Measurements from ENCODE around the gene KIF3A. TPM values are rescaled to one million over a fixed set of nuclear protein-coding genes. Genes with fewer than 3 reads are reported as not detected.

KIF3A gene
- total RNA-seq, 1 experiment from 2014 or later: 12.7 TPM

DNA sequence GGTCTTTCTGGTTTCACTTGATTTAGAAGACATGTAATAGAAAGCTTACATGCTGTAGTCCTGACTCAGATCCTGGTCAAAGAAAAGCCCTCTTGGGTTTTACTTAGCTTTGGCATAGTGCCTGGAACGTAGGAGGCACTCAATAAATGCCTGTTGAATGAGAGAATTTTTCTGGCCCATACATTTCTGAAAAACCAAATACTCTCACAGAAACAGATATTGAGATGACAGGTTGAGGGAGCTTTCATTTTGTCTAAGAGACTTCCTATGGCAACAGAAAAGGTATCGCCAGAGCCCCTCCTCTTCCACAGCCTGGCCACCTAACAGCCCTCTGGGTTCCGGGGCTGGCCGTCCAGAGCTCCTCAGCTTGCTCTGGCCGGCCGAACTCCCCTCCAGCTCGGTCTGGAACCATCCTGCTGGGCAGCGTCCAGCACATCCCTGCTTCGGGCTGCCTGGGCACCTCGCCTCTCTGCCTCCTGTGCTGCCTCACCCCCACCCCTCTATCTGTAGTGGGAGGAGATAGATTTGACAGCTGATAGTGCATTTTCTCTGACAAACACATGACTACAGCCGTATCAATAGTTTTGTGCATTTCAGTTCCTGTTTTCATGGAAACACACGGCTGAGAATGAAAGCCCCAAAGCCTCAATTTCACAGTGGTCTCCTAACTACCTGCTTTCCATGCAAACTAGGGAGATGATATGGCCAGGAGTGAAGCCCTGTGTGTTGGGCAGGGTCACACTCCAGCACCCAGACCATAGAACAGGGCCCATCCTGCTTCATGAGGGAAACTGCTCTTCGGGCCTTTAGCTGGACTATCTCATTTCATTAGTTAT is 62.5 kb downstream of the KIF3A start:
- no peak overlapping the region for H2AFZ ChIP-seq (ENCODE audit: low read depth, low read length, poor library complexity, severe bottlenecking)
- TF ChIP-seq TCF7L2 (IDR thresholded peaks at IDR 0.05; ENCODE audit: borderline replicate concordance, extremely low read depth, insufficient read depth, insufficient read length) (no peak), SP1 (IDR thresholded peaks at IDR 0.05; ENCODE audit: low read depth) (0 out of 2 replicates have a peak, but pooled peaks have one; percentile 13), YY1 (IDR thresholded peaks at IDR 0.05; ENCODE audit: extremely low read depth, insufficient replicate concordance, low read depth, low read length) (no peak), EZH2phosphoT487 (IDR thresholded peaks at IDR 0.05; ENCODE audit: borderline replicate concordance) (no peak), JUND (IDR thresholded peaks at IDR 0.05) (no peak), EGR1 (IDR thresholded peaks at IDR 0.05; ENCODE audit: low read depth) (peak; percentile 50; the same call in 1 of the 2 replicates), FOSL1 (IDR thresholded peaks at IDR 0.05; ENCODE audit: low read depth) (peak; percentile 42; the same call in 1 of the 2 replicates), ELF1 (IDR thresholded peaks at IDR 0.05; ENCODE audit: borderline replicate concordance, low read depth) (no peak)
- TF ChIP-seq, protein P1, sequence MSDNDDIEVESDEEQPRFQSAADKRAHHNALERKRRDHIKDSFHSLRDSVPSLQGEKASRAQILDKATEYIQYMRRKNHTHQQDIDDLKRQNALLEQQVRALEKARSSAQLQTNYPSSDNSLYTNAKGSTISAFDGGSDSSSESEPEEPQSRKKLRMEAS (IDR thresholded peaks at IDR 0.05): no peak
- TF ChIP-seq, protein P2, sequence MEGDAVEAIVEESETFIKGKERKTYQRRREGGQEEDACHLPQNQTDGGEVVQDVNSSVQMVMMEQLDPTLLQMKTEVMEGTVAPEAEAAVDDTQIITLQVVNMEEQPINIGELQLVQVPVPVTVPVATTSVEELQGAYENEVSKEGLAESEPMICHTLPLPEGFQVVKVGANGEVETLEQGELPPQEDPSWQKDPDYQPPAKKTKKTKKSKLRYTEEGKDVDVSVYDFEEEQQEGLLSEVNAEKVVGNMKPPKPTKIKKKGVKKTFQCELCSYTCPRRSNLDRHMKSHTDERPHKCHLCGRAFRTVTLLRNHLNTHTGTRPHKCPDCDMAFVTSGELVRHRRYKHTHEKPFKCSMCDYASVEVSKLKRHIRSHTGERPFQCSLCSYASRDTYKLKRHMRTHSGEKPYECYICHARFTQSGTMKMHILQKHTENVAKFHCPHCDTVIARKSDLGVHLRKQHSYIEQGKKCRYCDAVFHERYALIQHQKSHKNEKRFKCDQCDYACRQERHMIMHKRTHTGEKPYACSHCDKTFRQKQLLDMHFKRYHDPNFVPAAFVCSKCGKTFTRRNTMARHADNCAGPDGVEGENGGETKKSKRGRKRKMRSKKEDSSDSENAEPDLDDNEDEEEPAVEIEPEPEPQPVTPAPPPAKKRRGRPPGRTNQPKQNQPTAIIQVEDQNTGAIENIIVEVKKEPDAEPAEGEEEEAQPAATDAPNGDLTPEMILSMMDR (IDR thresholded peaks at IDR 0.05 in 2 of 3, conservative IDR thresholded peaks at IDR 0.05 in 1 of 3; ENCODE audit: borderline replicate concordance in 1 of 3, insufficient read depth in 1 of 3, low read depth in 2 of 3, low read length in 2 of 3): no peak
- TF ChIP-seq, protein P3, sequence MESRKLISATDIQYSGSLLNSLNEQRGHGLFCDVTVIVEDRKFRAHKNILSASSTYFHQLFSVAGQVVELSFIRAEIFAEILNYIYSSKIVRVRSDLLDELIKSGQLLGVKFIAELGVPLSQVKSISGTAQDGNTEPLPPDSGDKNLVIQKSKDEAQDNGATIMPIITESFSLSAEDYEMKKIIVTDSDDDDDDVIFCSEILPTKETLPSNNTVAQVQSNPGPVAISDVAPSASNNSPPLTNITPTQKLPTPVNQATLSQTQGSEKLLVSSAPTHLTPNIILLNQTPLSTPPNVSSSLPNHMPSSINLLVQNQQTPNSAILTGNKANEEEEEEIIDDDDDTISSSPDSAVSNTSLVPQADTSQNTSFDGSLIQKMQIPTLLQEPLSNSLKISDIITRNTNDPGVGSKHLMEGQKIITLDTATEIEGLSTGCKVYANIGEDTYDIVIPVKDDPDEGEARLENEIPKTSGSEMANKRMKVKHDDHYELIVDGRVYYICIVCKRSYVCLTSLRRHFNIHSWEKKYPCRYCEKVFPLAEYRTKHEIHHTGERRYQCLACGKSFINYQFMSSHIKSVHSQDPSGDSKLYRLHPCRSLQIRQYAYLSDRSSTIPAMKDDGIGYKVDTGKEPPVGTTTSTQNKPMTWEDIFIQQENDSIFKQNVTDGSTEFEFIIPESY (IDR thresholded peaks at IDR 0.05; ENCODE audit: extremely low read depth, insufficient replicate concordance, low read length): no peak
- TF ChIP-seq, protein P4, sequence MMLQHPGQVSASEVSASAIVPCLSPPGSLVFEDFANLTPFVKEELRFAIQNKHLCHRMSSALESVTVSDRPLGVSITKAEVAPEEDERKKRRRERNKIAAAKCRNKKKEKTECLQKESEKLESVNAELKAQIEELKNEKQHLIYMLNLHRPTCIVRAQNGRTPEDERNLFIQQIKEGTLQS (IDR thresholded peaks at IDR 0.05): no peak
- H3K9me2 ChIP-seq (ENCODE audit: insufficient read depth): no peaks in the 10 kb centered on the region
- H4K20me1 ChIP-seq (ENCODE audit: insufficient read depth): no peaks in the 10 kb centered on the region
- no peaks in the 10 kb centered on the region for H3K79me2 ChIP-seq (ENCODE audit: insufficient read depth, low read length)
- H3K4me3 ChIP-seq (replicated peaks in 1 of 2; ENCODE audit: low read depth in 1 of 2, low read length in 2 of 2): 0 out of 4 replicates have a peak overlapping the region, but pooled peaks of 1 of the 2 experiments have one; percentile 1
- BruUV-seq (replicated peaks): no TSS peak
- H3K27ac ChIP-seq (ENCODE audit: low read depth, low read length): no peak overlapping the region
- H3K9me3 ChIP-seq (ENCODE audit: control insufficient read depth in 1 of 2, insufficient read depth in 1 of 2, low read depth in 1 of 2, low read length in 2 of 2): no peaks in the 10 kb centered on the region
- intact Hi-C loops (cut with micrococcal nuclease): loop anchor here (5.0 to 10.0 kb wide), 2 partner anchors 150 to 288 kb away; no protein-coding TSS in a partner anchor
- CTCF ChIA-PET: no interaction called here
- no peaks in the 10 kb centered on the region for H3K36me3 ChIP-seq (ENCODE audit: control insufficient read depth in 1 of 2, insufficient read depth in 2 of 2, low read length in 2 of 2)
- H3K4me2 ChIP-seq (ENCODE audit: low read length): peak overlapping the region; percentile 40
- peak; percentile 26 for DNase-seq (ENCODE audit: low read depth, low spot score)
- H3K27me3 ChIP-seq (ENCODE audit: insufficient read depth, low read length): no peaks in the 10 kb centered on the region
- ATAC-seq: no peak
- POLR2A ChIA-PET: no interaction called here
- no peak overlapping the region for H3K9ac ChIP-seq (ENCODE audit: low read length)
- RAD21 ChIA-PET (ENCODE audit: low non-redundant PET in 1 of 2, low total read pairs in 2 of 2, uncharacterized antibody in 2 of 2, unreplicated experiment in 2 of 2): no interaction called here
- peaks cover 24 to 34% of the 10 kb centered on the region in 2 experiments for H3K4me1 ChIP-seq (ENCODE audit: control insufficient read depth in 1 of 2, insufficient read depth in 2 of 2, low read length in 2 of 2)
